Gastrocnemius medialis (tissue), 4 donors: ENCODE data around the gene LRFN2.

Experiments used
- POLR2A ChIP-seq, 2 donors: fragments of 450-650 bp; IDR thresholded peaks; one replicate each; pipeline ENCODE4 v1.6.1; 2017; ENCODE audit warnings: antibody characterized with exemption in 2 of 2, mild to moderate bottlenecking in 2 of 2, moderate library complexity in 2 of 2
- TF ChIP-seq, protein P1 (sequence below), 5 experiments: fragments of 450-650 bp in 3 of 5; fragments of 200-600 bp in 2 of 5; sonication (generic) in 2 of 5; IDR thresholded peaks in 4 of 5; conservative IDR thresholded peaks in 1 of 5; 1 replicate in 4 of 5; 2 replicates in 1 of 5; pipeline ENCODE4 v1.5.1; 2016 to 2019; ENCODE audit warnings: antibody characterized with exemption in 5 of 5, mild to moderate bottlenecking in 3 of 5, moderate library complexity in 3 of 5

DNA sequence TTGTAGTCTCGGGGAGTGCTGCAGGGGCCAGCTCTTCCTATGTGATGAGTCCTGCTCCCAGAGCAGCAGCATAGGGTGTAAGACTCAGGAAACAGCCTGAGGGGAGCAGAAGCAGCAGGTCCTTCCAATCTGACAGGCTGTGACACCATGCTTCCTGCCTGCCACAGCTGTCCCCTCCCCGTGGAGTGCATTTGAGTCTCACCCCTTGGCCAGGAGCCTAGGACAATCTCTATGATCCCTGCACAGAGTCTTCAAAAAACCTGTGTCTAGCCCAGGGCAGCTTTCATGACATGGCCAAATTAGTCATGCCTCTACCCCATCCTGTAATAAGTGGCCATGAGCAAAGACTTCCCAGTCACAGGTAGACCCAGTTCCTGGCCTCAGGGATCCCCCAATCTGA lies 23.1 kb upstream of the LRFN2 start:
- TF ChIP-seq, protein P1, sequence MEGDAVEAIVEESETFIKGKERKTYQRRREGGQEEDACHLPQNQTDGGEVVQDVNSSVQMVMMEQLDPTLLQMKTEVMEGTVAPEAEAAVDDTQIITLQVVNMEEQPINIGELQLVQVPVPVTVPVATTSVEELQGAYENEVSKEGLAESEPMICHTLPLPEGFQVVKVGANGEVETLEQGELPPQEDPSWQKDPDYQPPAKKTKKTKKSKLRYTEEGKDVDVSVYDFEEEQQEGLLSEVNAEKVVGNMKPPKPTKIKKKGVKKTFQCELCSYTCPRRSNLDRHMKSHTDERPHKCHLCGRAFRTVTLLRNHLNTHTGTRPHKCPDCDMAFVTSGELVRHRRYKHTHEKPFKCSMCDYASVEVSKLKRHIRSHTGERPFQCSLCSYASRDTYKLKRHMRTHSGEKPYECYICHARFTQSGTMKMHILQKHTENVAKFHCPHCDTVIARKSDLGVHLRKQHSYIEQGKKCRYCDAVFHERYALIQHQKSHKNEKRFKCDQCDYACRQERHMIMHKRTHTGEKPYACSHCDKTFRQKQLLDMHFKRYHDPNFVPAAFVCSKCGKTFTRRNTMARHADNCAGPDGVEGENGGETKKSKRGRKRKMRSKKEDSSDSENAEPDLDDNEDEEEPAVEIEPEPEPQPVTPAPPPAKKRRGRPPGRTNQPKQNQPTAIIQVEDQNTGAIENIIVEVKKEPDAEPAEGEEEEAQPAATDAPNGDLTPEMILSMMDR (IDR thresholded peaks at IDR 0.05 in 4 of 5, conservative IDR thresholded peaks at IDR 0.05 in 1 of 5) = no peak
- TF ChIP-seq POLR2A (IDR thresholded peaks at IDR 0.05) = no peak
